Stimulated activated CD8-positive, alpha-beta memory T cell treated with anti-CD3 and anti-CD28 coated beads, Interleukin-2, amount 100 ng/mL, for 1 hour (primary cell): ENCODE measurements around the gene QRFPR.
"Not testable (repeated sequence)": the region's sequence is repeated elsewhere in the genome, so short reads cannot be mapped to it uniquely, and the experiment has no call there.

Experiments used
- DNase-seq, 2 donors: peaks; one replicate each; pipeline ENCODE4 v3.0.0-alpha.2; 2020; ENCODE audit warnings: low read depth in 2 of 2

QRFPR gene

GRCh38 chr4:121380776-121381462, at the start of gene QRFPR:
TSS of gene QRFPR (minus strand) at chr4:121381018. CDS start at chr4:121380647, 371 bp downstream.
- no peak for DNase-seq

DNA sequence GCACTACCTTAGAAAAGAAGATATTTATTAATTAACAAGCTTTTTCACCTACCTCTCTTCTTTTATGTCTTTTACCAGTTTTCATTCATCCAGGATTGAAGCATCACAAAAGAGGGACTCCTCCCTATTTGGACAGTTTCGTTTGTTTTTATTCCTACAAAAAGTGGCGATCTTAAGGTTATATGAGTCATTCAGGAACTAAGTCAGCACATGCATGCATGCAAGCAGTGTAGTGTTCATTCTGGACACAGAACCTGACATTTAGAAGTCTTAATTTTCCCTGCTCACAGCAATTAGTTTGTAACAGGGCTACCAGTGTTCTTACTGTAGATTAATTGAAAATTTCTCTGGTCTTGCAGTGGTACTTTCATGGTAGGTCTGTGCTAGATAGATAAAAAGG, 47.9 kb upstream of the QRFPR start:
- no peak for DNase-seq

DNA sequence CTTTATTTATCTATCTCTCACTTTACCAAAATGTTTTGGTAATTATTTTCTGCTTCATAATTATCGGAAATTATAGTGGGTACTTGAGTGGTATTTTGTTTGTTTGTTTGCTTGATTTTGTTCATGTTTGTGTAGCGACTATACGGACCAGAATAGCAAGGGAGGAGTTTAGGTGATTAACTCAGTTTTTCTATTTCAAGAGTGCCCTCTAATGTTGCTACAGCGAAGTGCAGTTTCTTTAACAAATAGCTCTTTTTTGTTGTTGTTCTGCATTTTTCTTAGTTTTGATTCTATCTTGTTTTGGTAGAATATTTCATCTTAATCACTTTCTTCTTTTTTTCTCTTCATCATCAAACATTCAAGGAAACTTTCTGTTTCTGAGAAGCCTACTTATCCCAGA, 40.8 kb upstream of the QRFPR start:
- DNase-seq, result no peak

DNA sequence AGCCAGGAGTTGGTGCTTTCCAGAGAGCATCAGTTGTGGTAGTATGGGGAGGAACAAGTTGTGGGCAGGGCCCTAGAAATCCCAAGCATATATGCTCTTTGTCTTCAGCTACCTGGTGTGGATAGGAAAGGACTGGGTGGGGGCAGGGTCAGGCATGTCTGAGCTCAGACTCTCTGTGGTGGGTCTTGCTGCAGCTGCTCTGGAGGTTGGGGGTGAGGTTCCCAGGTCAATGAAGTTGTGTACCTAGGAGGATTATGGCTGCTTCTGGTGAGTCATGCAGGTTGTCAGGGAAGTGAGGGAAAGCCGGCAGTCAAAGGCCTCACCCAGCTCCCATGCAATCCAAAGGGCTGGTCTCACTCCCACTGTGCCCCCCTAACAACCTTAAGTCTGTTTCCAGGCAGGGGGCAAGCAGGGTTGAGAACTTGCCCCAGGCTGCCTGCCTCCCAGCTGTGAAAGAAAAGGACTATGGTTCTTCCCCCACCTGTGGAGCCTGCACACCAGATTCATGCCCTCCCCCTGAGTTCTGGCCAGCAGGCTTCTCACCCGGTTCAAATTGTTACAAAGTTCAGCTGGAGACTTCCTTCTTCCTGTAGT, 30.4 kb upstream of the QRFPR start:
- DNase-seq, result no peak

GRCh38 chr4:121408567-121408966, 27.7 kb upstream of the QRFPR start:
- DNase-seq, result not testable (repeated sequence)

DNA sequence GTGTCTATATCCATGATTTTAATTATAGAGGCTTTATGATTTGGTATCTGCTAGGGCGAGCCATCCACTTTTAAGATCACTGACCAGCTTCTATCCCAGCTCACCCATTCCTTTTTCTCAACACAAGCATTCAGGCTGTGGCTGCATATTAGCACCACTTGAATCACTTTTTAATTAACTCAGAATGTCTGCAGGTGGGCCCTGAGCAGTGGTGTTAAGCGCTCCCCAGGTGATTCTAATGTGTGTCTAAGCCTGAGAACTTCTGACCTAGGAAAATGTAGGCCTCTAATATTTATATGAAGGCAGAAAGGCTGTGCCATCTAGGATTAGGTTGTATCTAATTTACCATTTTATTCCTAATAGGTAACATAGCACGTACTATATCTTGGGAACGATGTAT, 19.8 kb upstream of the QRFPR start:
- DNase-seq, result no peak

- no peak for DNase-seq
Measured at GRCh38 chr4:121397941-121398601, 17.3 kb upstream of the QRFPR start.

DNA sequence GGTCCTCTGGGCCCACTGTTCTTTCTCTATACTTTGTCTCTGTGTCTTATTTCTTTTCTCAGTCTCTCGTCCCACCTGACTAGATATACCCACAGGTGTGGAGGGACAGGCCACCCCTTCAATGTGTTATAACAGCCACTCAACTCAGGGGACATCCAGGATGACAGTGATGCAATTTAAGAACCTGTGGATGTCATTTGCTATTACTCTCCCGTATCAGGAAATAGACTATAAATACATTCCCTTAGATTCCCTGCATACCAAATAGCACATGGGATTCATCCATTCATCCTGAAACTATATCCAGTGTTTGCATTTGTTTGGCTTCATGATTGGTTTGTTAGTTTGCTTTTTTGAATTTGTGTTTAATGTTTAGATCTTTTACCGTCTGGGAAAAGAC, 16.6 kb upstream of the QRFPR start:
- DNase-seq, result no peak

DNA sequence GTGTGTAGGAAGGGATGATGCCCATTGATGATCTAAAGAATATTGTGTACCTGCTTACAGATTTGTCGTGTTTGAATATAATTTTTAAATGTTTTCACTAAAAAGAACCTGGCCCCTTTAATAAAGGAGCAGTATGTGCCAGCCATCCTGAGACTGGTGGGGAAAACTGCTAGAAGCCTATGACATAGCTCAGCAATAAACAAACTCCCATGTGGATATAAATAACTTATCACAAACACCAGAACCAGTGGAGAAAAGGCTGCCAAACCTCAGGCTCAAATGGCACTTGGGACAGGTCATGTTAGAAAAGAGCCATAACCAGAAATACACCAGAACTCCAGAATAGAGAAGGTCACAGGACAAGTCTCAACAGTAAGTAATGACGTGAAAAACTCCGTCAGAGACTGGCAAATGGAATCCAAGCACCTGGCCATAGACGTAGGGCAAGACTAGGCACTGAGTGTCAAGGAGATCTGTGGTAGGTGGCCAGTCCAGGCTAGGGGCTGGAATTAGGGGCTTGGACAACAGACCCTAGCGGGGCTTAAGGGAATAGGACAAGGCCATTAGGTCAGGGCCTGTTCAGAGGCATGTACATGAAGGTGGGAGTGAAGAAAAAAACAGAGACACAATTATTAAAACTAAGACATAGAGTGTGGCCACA, 11.7 kb upstream of the QRFPR start:
- no peak for DNase-seq

DNA sequence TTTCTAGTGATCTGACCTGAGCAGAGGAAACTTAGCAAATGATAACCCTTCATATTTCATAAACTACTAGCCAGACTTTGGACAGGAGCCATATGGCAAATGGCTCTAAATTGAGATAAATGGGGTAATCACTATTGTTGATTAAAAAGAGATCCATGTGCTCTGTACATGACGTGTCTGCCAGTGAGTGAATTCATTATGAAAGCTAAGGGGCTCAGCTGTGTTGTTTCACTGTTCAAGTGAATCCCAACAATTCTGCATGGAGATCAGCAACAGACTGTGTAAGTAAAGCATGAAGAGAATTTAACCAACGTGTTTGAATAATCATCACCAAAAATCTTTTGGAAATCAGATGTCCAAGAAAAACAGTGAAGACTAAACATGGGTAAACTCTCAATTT, 9.5 kb upstream of the QRFPR start:
- no peak for DNase-seq

GRCh38 chr4:121379276-121379675, 1.5 kb downstream of the QRFPR start:
- DNase-seq, result no peak

GRCh38 chr4:121377076-121377475, 3.7 kb downstream of the QRFPR start:
- DNase-seq, result no peak

DNA sequence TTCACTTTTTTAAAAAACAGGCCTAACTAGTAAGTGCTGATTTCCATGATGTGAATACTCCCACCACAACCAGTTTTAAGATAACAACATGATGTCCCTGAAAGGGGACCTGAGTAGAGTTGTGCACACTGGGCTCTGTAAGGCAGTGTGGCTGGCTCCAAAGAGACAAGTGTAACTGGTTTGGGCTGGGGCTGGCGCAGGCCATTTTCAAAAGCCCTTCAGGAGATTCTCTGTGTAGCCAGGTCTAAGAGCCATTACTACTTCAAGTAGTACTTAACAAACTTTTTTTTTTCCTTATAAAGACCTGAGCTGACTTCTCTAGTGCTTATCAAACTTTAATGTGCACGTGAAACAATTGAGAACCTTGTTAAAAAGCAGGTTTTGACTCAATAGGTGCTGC, 4.3 kb downstream of the QRFPR start:
- DNase-seq, result no peak

DNA sequence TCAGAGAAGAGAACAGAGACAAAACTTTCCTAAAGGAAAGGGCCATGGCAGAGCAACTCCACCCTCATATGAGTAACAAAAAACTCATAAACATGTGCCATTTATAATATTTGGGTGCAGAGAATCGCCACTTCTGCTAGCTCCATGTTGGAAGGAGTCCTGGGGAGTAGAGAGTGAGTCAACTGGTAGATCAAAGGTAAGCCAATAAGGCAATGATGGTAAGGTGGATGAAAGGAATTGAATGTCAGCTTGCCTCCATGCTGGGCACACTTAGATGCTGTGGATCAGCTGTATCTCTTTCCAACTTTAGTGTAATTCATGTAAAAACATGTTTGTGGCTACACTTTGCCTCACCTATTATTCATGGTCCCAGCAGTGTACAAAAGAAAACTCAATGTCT, 4.7 kb downstream of the QRFPR start:
- no peak for DNase-seq

- DNase-seq, result no peak
Measured at GRCh38 chr4:121375262-121375661, 5.6 kb downstream of the QRFPR start.

- no peak for DNase-seq
Measured at GRCh38 chr4:121373841-121374240, 7.0 kb downstream of the QRFPR start.

GRCh38 chr4:121370729-121371325, 10.0 kb downstream of the QRFPR start:
- no peak for DNase-seq

DNA sequence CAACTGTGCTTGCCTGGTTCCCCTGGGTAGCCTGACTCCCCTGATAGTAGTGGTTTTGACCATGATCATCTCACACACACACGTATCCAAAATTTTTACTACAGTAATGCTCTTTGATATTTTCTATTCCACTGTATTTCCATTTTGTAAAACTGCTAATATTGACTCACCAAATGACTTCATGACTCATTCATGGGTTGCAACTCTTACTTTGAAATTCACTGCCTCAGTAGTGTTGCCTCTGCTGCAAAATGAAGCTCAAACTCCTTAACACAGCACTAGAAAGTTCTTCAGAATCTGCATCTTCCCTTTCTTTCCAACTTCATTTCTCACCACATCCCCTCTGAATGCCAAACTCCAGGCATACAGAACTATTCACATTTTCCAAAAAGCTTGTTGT, 20.3 kb downstream of the QRFPR start:
- DNase-seq, result no peak

- DNase-seq, result no peak
Measured at GRCh38 chr4:121358473-121358872, 22.3 kb downstream of the QRFPR start.

GRCh38 chr4:121353213-121353612, 27.6 kb downstream of the QRFPR start:
- DNase-seq, result no peak

DNA sequence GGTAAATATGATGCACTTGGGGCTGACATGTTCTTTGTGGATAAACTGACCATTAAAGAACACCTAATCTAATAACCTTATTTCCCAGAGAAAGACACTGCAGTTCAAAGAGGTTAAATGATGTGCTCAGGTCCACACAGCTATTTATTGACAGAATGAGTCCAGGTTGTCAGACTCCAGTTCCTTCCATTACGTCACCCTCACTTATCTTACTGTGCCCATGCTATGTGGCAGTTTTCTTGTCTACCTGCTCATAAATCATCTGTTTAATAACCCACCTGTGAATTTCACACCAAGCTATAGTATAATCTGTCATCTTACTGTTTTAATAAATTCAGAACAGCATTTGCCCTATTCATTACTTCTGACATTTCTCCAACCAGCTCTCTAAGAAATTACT, 36.7 kb downstream of the QRFPR start:
- no peak for DNase-seq

GRCh38 chr4:121340247-121340646, 40.6 kb downstream of the QRFPR start:
- no peak for DNase-seq
